Glutamatergic neuron (in vitro differentiated cells): Measurements from ENCODE around the gene PSENEN. TPM values are rescaled to one million over a fixed set of nuclear protein-coding genes. Genes with fewer than 3 reads are reported as not detected.
A peak's percentile ranks its signal among the peaks of the same experiment; 100 is the strongest.

ENCODE experiments used
- DNase-seq: peaks from one replicate; pipeline ENCODE4 v3.0.0; 2022
- H3K27ac Mint-ChIP-seq: one replicate; pipeline ENCODE4 v1.8.0; 2020; ENCODE audit warnings: mild to moderate bottlenecking, mixed read lengths, inconsistent platforms; ENCODE audit not compliant: unreplicated experiment
- H3K27me3 Mint-ChIP-seq: one replicate; pipeline ENCODE4 v1.8.0; 2020; ENCODE audit warnings: mild to moderate bottlenecking, moderate library complexity, mixed read lengths, inconsistent platforms; ENCODE audit not compliant: unreplicated experiment
- H3K36me3 Mint-ChIP-seq: one replicate; pipeline ENCODE4 v1.8.0; 2020; ENCODE audit warnings: mild to moderate bottlenecking, mixed read lengths, inconsistent platforms; ENCODE audit not compliant: unreplicated experiment
- H3K4me1 Mint-ChIP-seq: one replicate; pipeline ENCODE4 v1.8.0; 2020; ENCODE audit warnings: mild to moderate bottlenecking, low read depth, mixed read lengths, inconsistent platforms; ENCODE audit not compliant: unreplicated experiment
- H3K4me3 Mint-ChIP-seq: one replicate; pipeline ENCODE4 v1.8.0; 2020; ENCODE audit warnings: mild to moderate bottlenecking, mixed read lengths, inconsistent platforms; ENCODE audit not compliant: unreplicated experiment
- H3K9me3 Mint-ChIP-seq: one replicate; pipeline ENCODE4 v1.8.0; 2020; ENCODE audit warnings: mild to moderate bottlenecking, moderate library complexity, mixed read lengths, inconsistent platforms; ENCODE audit not compliant: unreplicated experiment
- total RNA-seq: library from RNA; stranded (reverse); fragmentation: NEBNext Ultra II Directional; extraction: Animal tissue kit (Norgen Biotek cat#: 25700); gene quantifications from one replicate; pipeline ENCODE4 v1.2.1, GENCODE V29; 2021; ENCODE audit not compliant: unreplicated experiment
- TF ChIP-seq, protein P1 (sequence below): fragments of 200-600 bp; sonication (generic); IDR thresholded peaks from one replicate; pipeline ENCODE4 v1.5.0; 2021; ENCODE audit not compliant: partially characterized antibody, unreplicated experiment

Gene PSENEN
- total RNA-seq, 1 donor from 2014 or later: 109 TPM

DNA sequence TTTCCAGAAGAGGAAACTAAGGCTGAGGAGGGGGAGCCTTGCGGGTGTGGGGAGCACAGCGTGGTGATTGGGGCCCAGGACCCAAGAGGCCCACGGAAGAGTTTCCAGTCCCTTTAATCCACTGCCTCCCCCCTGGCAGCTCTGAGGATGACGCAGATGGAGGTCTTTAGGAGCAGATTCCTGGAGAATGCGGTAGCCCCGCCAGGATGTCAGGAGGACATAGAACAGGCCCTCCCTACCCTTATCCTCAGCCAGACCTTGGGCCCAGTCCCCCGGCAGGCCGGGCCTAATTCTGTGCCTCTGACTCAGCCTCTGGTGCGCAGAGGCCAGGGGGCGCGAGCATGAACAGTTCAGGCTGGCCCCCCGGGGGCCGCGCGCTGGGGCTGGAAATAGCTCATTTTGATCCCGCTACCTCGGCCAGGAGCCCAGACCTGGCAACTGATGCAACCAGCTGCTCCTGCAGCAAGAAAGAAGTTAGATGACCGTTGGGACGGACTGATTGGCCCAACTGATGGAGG lies 11.8 kb downstream of the PSENEN start:
- Mint-ChIP-seq H3K4me3 (peak overlapping the region; percentile 92), H3K27ac (peak overlapping the region; percentile 95), H3K36me3 (no peaks in the 10 kb centered on the region), H3K27me3 (peaks cover 18% of the 10 kb centered on the region), H3K9me3 (peaks cover 13% of the 10 kb centered on the region), H3K4me1 (peaks cover 14% of the 10 kb centered on the region)
- peak; percentile 67 for DNase-seq
- TF ChIP-seq, protein P1, sequence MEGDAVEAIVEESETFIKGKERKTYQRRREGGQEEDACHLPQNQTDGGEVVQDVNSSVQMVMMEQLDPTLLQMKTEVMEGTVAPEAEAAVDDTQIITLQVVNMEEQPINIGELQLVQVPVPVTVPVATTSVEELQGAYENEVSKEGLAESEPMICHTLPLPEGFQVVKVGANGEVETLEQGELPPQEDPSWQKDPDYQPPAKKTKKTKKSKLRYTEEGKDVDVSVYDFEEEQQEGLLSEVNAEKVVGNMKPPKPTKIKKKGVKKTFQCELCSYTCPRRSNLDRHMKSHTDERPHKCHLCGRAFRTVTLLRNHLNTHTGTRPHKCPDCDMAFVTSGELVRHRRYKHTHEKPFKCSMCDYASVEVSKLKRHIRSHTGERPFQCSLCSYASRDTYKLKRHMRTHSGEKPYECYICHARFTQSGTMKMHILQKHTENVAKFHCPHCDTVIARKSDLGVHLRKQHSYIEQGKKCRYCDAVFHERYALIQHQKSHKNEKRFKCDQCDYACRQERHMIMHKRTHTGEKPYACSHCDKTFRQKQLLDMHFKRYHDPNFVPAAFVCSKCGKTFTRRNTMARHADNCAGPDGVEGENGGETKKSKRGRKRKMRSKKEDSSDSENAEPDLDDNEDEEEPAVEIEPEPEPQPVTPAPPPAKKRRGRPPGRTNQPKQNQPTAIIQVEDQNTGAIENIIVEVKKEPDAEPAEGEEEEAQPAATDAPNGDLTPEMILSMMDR: no peak

DNA sequence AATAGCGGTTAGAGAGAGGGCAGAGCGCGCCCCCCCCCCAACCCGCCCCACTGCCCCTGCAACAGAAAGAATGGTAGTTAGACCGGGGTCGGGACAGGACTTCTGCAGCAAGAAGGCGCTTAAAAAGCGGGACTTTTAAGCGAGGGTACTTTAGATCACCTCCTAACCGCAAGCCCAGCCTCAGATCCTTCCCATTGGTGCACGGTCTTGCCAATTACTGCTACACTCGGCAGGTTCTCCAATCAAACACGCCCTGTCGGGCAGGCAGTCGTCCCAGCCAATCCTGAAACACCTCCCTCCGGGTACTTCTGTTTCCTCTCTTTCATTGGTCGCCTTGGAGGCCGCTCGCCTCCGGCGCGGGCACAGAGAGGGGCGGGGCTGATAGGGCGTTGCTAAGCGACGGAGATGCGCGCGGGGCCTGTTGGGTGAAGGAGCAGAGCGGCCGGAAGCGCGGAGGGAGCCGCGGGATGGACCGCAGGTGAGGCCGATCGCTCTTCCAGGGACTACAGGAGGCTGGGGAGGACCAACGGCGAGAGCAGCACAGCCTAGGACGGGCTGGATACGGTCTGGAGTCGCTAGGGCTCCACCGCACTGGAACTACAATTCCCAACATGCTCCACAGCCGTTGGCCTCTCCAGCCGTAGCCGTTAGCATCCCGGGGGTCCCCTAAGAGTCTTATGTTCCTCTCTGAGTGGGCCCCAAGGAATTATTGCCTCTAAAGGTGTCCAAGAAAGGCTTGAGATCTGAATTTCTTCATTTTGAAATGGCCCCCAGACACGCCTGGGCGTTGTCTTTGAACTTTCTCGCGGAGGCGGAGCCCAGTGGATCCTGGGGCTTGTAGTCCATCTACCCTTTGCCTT lies 12.5 kb downstream of the PSENEN start, which contains the start of gene PROSER3:
PROSER3 (plus strand) TSS at position 428 of the 860 bp plus-strand sequence; CDS start at position 468, 40 bp downstream.
- Mint-ChIP-seq H3K27me3 (peaks cover 18% of the 10 kb centered on the region), H3K4me1 (peaks cover 14% of the 10 kb centered on the region), H3K27ac (peak within 1 kb of the TSS; percentile 95), H3K36me3 (no peaks in the 10 kb centered on the region), H3K4me3 (peak within 1 kb of the TSS; percentile 92), H3K9me3 (peaks cover 13% of the 10 kb centered on the region)
- TF ChIP-seq, protein P1: no peak
- peak; percentile 98 for DNase-seq

DNA sequence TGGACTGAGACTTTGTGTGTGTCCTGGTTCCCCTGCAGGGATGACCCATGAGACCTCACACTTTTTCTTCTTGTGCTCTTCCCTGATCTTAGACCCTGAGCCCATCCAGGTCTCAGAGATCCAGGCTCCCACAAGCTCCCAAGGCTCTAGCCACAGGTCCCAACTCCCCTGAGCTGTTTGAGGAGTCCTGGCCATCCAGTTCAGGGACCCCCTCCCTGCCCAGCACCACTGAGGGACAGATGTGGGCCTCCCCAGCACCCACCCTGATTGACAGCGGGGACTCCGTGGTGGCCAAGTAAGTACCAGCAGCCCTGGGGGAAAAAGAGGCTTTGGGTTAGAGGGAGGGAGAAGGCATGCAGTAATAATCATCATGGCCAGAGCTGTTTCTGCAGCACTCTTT lies 14.2 kb downstream of the PSENEN start:
- Mint-ChIP-seq H3K36me3 (no peaks in the 10 kb centered on the region), H3K27me3 (peaks cover 11% of the 10 kb centered on the region), H3K27ac (peak overlapping the region; percentile 62), H3K4me1 (peaks cover 13% of the 10 kb centered on the region), H3K4me3 (peak overlapping the region; percentile 92), H3K9me3 (peaks cover 13% of the 10 kb centered on the region)
- TF ChIP-seq, protein P1: no peak
- DNase-seq: no peak

DNA sequence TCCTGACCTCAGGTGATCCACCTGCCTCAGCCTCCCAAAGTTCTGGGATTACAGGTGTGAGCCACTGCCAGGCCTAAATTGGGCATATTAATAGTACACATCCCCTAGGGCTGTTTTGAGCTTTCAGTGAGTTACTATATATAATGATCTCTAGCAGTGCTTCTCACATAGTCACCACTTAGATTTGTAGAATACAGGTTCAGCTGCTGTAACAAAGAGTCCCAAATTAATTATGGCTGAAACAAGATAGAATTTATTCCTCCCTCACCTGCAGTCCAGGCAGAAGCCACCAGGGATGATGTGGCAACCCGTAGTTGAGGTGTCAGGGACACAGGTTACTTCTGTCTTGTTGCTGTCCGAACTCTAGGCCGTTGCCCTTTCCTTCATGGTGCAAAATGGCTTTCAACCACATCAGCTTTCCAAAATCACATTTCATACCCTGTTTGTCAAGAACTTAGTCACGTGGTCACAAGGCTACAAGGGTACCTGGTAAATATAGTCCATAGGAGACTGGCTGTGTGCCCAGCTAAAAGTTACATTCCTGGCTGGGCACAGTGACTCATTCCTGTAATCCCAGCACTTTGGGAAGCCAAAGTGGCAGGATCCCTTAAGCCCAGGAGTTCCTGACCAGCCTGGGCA lies 15.4 kb downstream of the PSENEN start:
- peaks cover 10% of the 10 kb centered on the region for H3K9me3 Mint-ChIP-seq
- H3K27me3 Mint-ChIP-seq: peaks cover 8% of the 10 kb centered on the region
- TF ChIP-seq, protein P1: no peak
- H3K4me3 Mint-ChIP-seq: no peak overlapping the region
- DNase-seq: no peak
- H3K36me3 Mint-ChIP-seq: no peaks in the 10 kb centered on the region
- H3K27ac Mint-ChIP-seq: no peak overlapping the region
- peaks cover 9% of the 10 kb centered on the region for H3K4me1 Mint-ChIP-seq
